Measurements from ENCODE around the gene LCTL. TPM values are rescaled to one million over a fixed set of nuclear protein-coding genes. Genes with fewer than 3 reads are reported as not detected.

LCTL gene
- total and polyA plus RNA-seq, 12 donors = 0.03 to 0.16 TPM; not detected in 10

GRCh38 chr15:66514586-66514985 is 51.2 kb downstream of the LCTL start:
- intact Hi-C loops (cut with DNase I) = no loop called here

GRCh38 chr15:66508293-66508883 is 57.4 kb downstream of the LCTL start:
- Histone ChIP-seq H3K4me3 (no peak overlapping the region), H3K27ac (no peak overlapping the region), H3K36me3 (replicated peaks in 1 of 2) (no peaks in the 10 kb centered on the region), H3K9me3 (replicated peaks in 1 of 3) (no peaks in the 10 kb centered on the region), H3K4me1 (replicated peaks in 1 of 2) (peaks cover 6 to 12% of the 10 kb centered on the region in 2 donors), H3K27me3 (no peaks in the 10 kb centered on the region)
- 90 to 92% (median 91%) methylated on average over 3 of the region's 3 CpGs for WGBS, 4 donors
- DNase-seq = no peak
- TF ChIP-seq CTCF (IDR thresholded peaks at IDR 0.05) = no peak
- no peak for TF ChIP-seq POLR2A (IDR thresholded peaks at IDR 0.05)
- intact Hi-C loops (cut with DNase I) = no loop called here

More at GRCh38 chr15:66514586-66514985, 51.2 kb downstream of the LCTL start:
- TF ChIP-seq POLR2A (IDR thresholded peaks at IDR 0.05) = no peak
- no peak for TF ChIP-seq CTCF (IDR thresholded peaks at IDR 0.05)
- no peaks in the 10 kb centered on the region for H3K9me3 ChIP-seq (replicated peaks in 1 of 3)
- 77 to 93% (median 79%) methylated on average over 3 of the region's 3 CpGs for WGBS, 4 donors
- H3K27ac ChIP-seq = no peak overlapping the region
- no peak overlapping the region for H3K4me3 ChIP-seq
- H3K4me1 ChIP-seq (replicated peaks in 1 of 2) = no peaks in the 10 kb centered on the region
- H3K36me3 ChIP-seq (replicated peaks in 1 of 2) = no peaks in the 10 kb centered on the region
- DNase-seq = no peak
- no peaks in the 10 kb centered on the region for H3K27me3 ChIP-seq

GRCh38 chr15:66505818-66506217 is 60.0 kb downstream of the LCTL start:
- H3K27ac ChIP-seq = peak overlapping the region in 3 of 5 donors; percentile 90 to 96 (median 92)
- intact Hi-C loops (cut with DNase I) = no loop called here
- WGBS, 4 donors = 41 to 56% (median 47%) methylated on average over 4 of the region's 4 CpGs

GRCh38 chr15:66505430-66505811 is 60.4 kb downstream of the LCTL start:
- Histone ChIP-seq H3K4me1 (replicated peaks in 1 of 2) (peaks cover 14 to 28% of the 10 kb centered on the region in 2 donors), H3K27me3 (no peaks in the 10 kb centered on the region), H3K36me3 (replicated peaks in 1 of 2) (peaks cover 0 to 28% of the 10 kb centered on the region in 2 donors), H3K4me3 (peak overlapping the region; percentile 79 to 91 (median 84)), H3K9me3 (replicated peaks in 1 of 3) (no peaks in the 10 kb centered on the region), H3K27ac (peak overlapping the region; percentile 87 to 96 (median 92))
- WGBS, 4 donors = 0 to 3% (median 1%) methylated on average over 6 to 13 of the region's 13 CpGs
- DNase-seq = no peak
- peak in 1 of 2 donors; percentile 13 for TF ChIP-seq POLR2A (IDR thresholded peaks at IDR 0.05)
- no peak for TF ChIP-seq CTCF (IDR thresholded peaks at IDR 0.05)
- intact Hi-C loops (cut with DNase I) = no loop called here

More at GRCh38 chr15:66505818-66506217, 60.0 kb downstream of the LCTL start:
- DNase-seq = no peak
- Histone ChIP-seq H3K9me3 (replicated peaks in 1 of 3) (no peaks in the 10 kb centered on the region), H3K36me3 (replicated peaks in 1 of 2) (peaks cover 0 to 24% of the 10 kb centered on the region in 2 donors), H3K4me3 (peak overlapping the region in 2 of 4 donors; percentile 88 to 91), H3K4me1 (replicated peaks in 1 of 2) (peaks cover 14 to 28% of the 10 kb centered on the region in 2 donors), H3K27me3 (no peaks in the 10 kb centered on the region)
- no peak for TF ChIP-seq CTCF (IDR thresholded peaks at IDR 0.05)
